HEK293 (cell line): ENCODE data around the gene HERPUD2.

Experiments used
- CTCF ChIA-PET: fragments of 350-600 bp; formaldehyde crosslinking; extraction: SDS; loops from one replicate; lab custom pipeline; 2021; ENCODE audit warnings: antibody characterized with exemption; lab: Yijun Ruan, JAX
- POLR2A ChIA-PET: fragments of 300-600 bp; formaldehyde crosslinking; extraction: SDS; loops from one replicate; lab custom pipeline; 2020; ENCODE audit warnings: antibody characterized with exemption, inconsistent platforms; lab: Yijun Ruan, JAX
- H3K27ac ChIP-seq: fragments of 200-500 bp; sonication (Bioruptor generic); 2 replicates; pipeline ENCODE4 v1.5.1; 2014; ENCODE audit warnings: low read depth, low read length, control low read depth, inconsistent platforms; ENCODE audit errors: extremely low read depth
- H3K36me3 ChIP-seq, 2 experiments: fragments of 200-500 bp in 1 of 2; sonication (Bioruptor generic) in 1 of 2; 1 replicate in 1 of 2; 2 replicates in 1 of 2; pipeline ENCODE4 v1.5.1; 2014 to 2017; ENCODE audit warnings: inconsistent platforms in 2 of 2, low read length in 2 of 2; ENCODE audit not compliant: control insufficient read depth in 2 of 2, insufficient read depth in 1 of 2
- H3K4me1 ChIP-seq: fragments of 200-500 bp; sonication (Bioruptor generic); 2 replicates; pipeline ENCODE4 v1.5.1; 2014; ENCODE audit warnings: mild to moderate bottlenecking, low read length, inconsistent platforms; ENCODE audit not compliant: control insufficient read depth, insufficient read depth
- H3K4me3 ChIP-seq: 2 replicates; pipeline ENCODE4 v1.5.1; 2011; ENCODE audit warnings: low read depth, mild to moderate bottlenecking, control low read depth, low read length, moderate library complexity
- H3K9me3 ChIP-seq: fragments of 200-500 bp; sonication (Bioruptor generic); 2 replicates; pipeline ENCODE4 v1.5.1; 2014; ENCODE audit warnings: low read depth, low read length, inconsistent platforms; ENCODE audit not compliant: control insufficient read depth, insufficient read depth
- ATF2 ChIP-seq: fragments of 450-650 bp; formaldehyde crosslinking; IDR thresholded peaks from 2 replicates; pipeline ENCODE4 v1.5.1; 2016; ENCODE audit warnings: missing biosample characterization, missing genetic modification characterization, low read depth
- GLIS2 ChIP-seq: fragments of 450-650 bp; formaldehyde crosslinking; IDR thresholded peaks from 2 replicates; pipeline ENCODE4 v1.5.1; 2016; ENCODE audit warnings: missing biosample characterization, missing genetic modification characterization
- INSM2 ChIP-seq: fragments of 450-650 bp; formaldehyde crosslinking; IDR thresholded peaks from 2 replicates; pipeline ENCODE4 v1.5.1; 2016; ENCODE audit warnings: missing biosample characterization, missing genetic modification characterization
- MEIS1 ChIP-seq: sonication (generic); formaldehyde crosslinking; IDR thresholded peaks from 2 replicates; pipeline ENCODE4 v1.8.1; 2022; ENCODE audit warnings: missing genetic modification reagents, mild to moderate bottlenecking, borderline replicate concordance
- PRDM6 ChIP-seq: fragments of 450-650 bp; formaldehyde crosslinking; IDR thresholded peaks from 2 replicates; pipeline ENCODE4 v1.5.1; 2017; ENCODE audit warnings: missing biosample characterization, missing genetic modification characterization
- SP3 ChIP-seq: fragments of 450-650 bp; formaldehyde crosslinking; IDR thresholded peaks from 2 replicates; pipeline ENCODE4 v1.5.1; 2016; ENCODE audit warnings: missing biosample characterization, missing genetic modification characterization
- ZBTB10 ChIP-seq: fragments of 450-650 bp; formaldehyde crosslinking; IDR thresholded peaks from 2 replicates; pipeline ENCODE4 v1.5.1; 2016; ENCODE audit warnings: missing biosample characterization, missing genetic modification characterization
- ZBTB17 ChIP-seq: fragments of 450-650 bp; formaldehyde crosslinking; IDR thresholded peaks from 2 replicates; pipeline ENCODE4 v1.5.1; 2016; ENCODE audit warnings: missing biosample characterization, missing genetic modification characterization
- ZFHX2 ChIP-seq: fragments of 450-650 bp; formaldehyde crosslinking; conservative IDR thresholded peaks from 2 replicates; pipeline ENCODE4 v1.5.1; 2016; ENCODE audit warnings: missing biosample characterization, missing genetic modification characterization
- ZNF133 ChIP-seq: fragments of 450-650 bp; formaldehyde crosslinking; IDR thresholded peaks from 2 replicates; pipeline ENCODE4 v1.5.1; 2016; ENCODE audit warnings: missing biosample characterization, missing genetic modification characterization
- ZNF324 ChIP-seq: fragments of 450-650 bp; formaldehyde crosslinking; IDR thresholded peaks from 2 replicates; pipeline ENCODE4 v1.5.1; 2016; ENCODE audit warnings: missing biosample characterization, missing genetic modification characterization
- ZNF354C ChIP-seq: fragments of 450-650 bp; formaldehyde crosslinking; IDR thresholded peaks from 2 replicates; pipeline ENCODE4 v1.5.1; 2016; ENCODE audit warnings: missing biosample characterization, missing genetic modification characterization, low read depth, borderline replicate concordance
- ZNF37A ChIP-seq: fragments of 450-650 bp; IDR thresholded peaks from 2 replicates; pipeline ENCODE4 v1.5.1; 2018; ENCODE audit warnings: missing biosample characterization, missing genetic modification characterization
- ZNF514 ChIP-seq: fragments of 450-650 bp; formaldehyde crosslinking; IDR thresholded peaks from 2 replicates; pipeline ENCODE4 v1.5.1; 2016; ENCODE audit warnings: missing biosample characterization, missing genetic modification characterization
- ZNF521 ChIP-seq: fragments of 450-650 bp; formaldehyde crosslinking; IDR thresholded peaks from 2 replicates; pipeline ENCODE4 v1.5.1; 2017; ENCODE audit warnings: missing biosample characterization, mild to moderate bottlenecking, missing genetic modification characterization
- ZNF530 ChIP-seq: fragments of 450-650 bp; formaldehyde crosslinking; IDR thresholded peaks from 2 replicates; pipeline ENCODE4 v1.5.1; 2016; ENCODE audit warnings: low read depth, missing biosample characterization, missing genetic modification characterization
- ZNF544 ChIP-seq: fragments of 450-650 bp; formaldehyde crosslinking; IDR thresholded peaks from 2 replicates; pipeline ENCODE4 v1.5.0; 2017; ENCODE audit warnings: missing biosample characterization, missing genetic modification characterization
- ZNF548 ChIP-seq: fragments of 450-650 bp; formaldehyde crosslinking; IDR thresholded peaks from 2 replicates; pipeline ENCODE4 v1.5.1; 2016; ENCODE audit warnings: missing biosample characterization, missing genetic modification characterization
- ZNF629 ChIP-seq: fragments of 450-650 bp; formaldehyde crosslinking; IDR thresholded peaks from 2 replicates; pipeline ENCODE4 v1.5.1; 2017; ENCODE audit warnings: missing biosample characterization, missing genetic modification characterization
- ZNF777 ChIP-seq: fragments of 450-650 bp; formaldehyde crosslinking; IDR thresholded peaks from 2 replicates; pipeline ENCODE4 v1.5.1; 2017; ENCODE audit warnings: missing biosample characterization, missing genetic modification characterization, borderline replicate concordance
- ZNF837 ChIP-seq: fragments of 450-650 bp; formaldehyde crosslinking; IDR thresholded peaks from 2 replicates; pipeline ENCODE4 v1.5.1; 2016; ENCODE audit warnings: missing biosample characterization, missing genetic modification characterization

The HERPUD2 gene

GRCh38 chr7:35726654-35727053 is 31.7 kb upstream of the HERPUD2 start (continued):
- no peak for TF ChIP-seq INSM2 (tag by site-specific recombination)
- TF ChIP-seq ZNF530 (tag by site-specific recombination), result no peak
- no peak for TF ChIP-seq ZNF324 (tag by site-specific recombination)
- no peak for TF ChIP-seq GLIS2
- TF ChIP-seq ZNF629 (tag by site-specific recombination), result no peak
- TF ChIP-seq ZNF133 (tag by site-specific recombination), result no peak
- TF ChIP-seq MEIS1, result no peak
- TF ChIP-seq ZNF354C (tag by site-specific recombination), result no peak
- TF ChIP-seq, all 188 proteins: peak for 0

- Histone ChIP-seq H3K9me3 (no peaks in the 10 kb centered on the region), H3K4me1 (no peaks in the 10 kb centered on the region), H3K27ac (no peak overlapping the region), H3K4me3 (no peak overlapping the region), H3K36me3 (no peaks in the 10 kb centered on the region)
- TF ChIP-seq ZNF629 (tag by site-specific recombination), result no peak
- TF ChIP-seq ZNF514 (tag by site-specific recombination), result no peak
- no peak for TF ChIP-seq ZNF37A
- no peak for TF ChIP-seq ZNF837 (tag by site-specific recombination)
- no peak for TF ChIP-seq ZFHX2 (tag by site-specific recombination)
- TF ChIP-seq ZNF777 (tag by site-specific recombination), result no peak
- no peak for TF ChIP-seq ZNF521
- no peak for TF ChIP-seq PRDM6
- no peak for TF ChIP-seq ZBTB10 (tag by site-specific recombination)
- no peak for TF ChIP-seq ZBTB17 (tag by site-specific recombination)
- TF ChIP-seq ZNF544 (tag by site-specific recombination), result no peak
- CTCF ChIA-PET, result interaction anchor here (0.6 to 0.7 kb wide), 3 partner anchors 30 to 42 kb away, joined by 3 to 4 read pairs (median 3); no protein-coding TSS in a partner anchor
- POLR2A ChIA-PET, result interaction anchor here (0.6 kb wide), 1 partner anchor 14 kb away, joined by 3 read pairs; no protein-coding TSS in a partner anchor
Measured at GRCh38 chr7:35725280-35725680, 30.3 kb upstream of the HERPUD2 start.

GRCh38 chr7:35723011-35723410 is 28.1 kb upstream of the HERPUD2 start:
- POLR2A ChIA-PET, result no interaction called here

More at GRCh38 chr7:35723011-35723410, 28.1 kb upstream of the HERPUD2 start:
- TF ChIP-seq SP3 (tag by site-specific recombination) (no peak), ZNF548 (tag by site-specific recombination) (no peak), ATF2 (tag by site-specific recombination) (no peak)
- H3K36me3 ChIP-seq, result no peaks in the 10 kb centered on the region
- no peaks in the 10 kb centered on the region for H3K9me3 ChIP-seq
- H3K4me1 ChIP-seq, result no peaks in the 10 kb centered on the region
- no peak overlapping the region for H3K27ac ChIP-seq
- no peak overlapping the region for H3K4me3 ChIP-seq
- CTCF ChIA-PET, result interaction anchor here (2.2 kb wide), 1 partner anchor 13 kb away, joined by 9 read pairs; no protein-coding TSS in a partner anchor
